Right lobe of liver (tissue), 6 donors: ENCODE results near the gene CNOT2. TPM values are rescaled to one million over a fixed set of nuclear protein-coding genes. Genes with fewer than 3 reads are reported as not detected.

Experiments used
- ATAC-seq, 4 donors: fragments of 200-7000 bp; cut with Tn5 transposase; one replicate each; pipeline ENCODE4 v1.9.1; 2020; ENCODE audit warnings: mild to moderate bottlenecking in 4 of 4, moderate library complexity in 4 of 4
- DNase-seq, 3 donors: peaks; one replicate each; pipeline ENCODE4 v3.0.0-alpha.2; 2020
- H3K27ac ChIP-seq, 3 donors: fragments of 200-600 bp; one replicate each; pipeline ENCODE4 v1.8.0; 2022
- H3K27me3 ChIP-seq, 2 donors: fragments of 200-600 bp; one replicate each; pipeline ENCODE4 v1.8.0; 2022
- H3K36me3 ChIP-seq, 4 donors: fragments of 200-600 bp; sonication (generic) in 1 of 4; one replicate each; pipeline versions ENCODE4 v1.5.1 to v1.8.0; 2017 to 2022; ENCODE audit warnings: control low read depth in 1 of 4
- H3K4me1 ChIP-seq, 4 donors: fragments of 200-600 bp; sonication (generic) in 1 of 4; one replicate each; pipeline versions ENCODE4 v1.5.1 to v1.8.0; 2017 to 2022; ENCODE audit warnings: control low read depth in 1 of 4
- H3K4me3 ChIP-seq, 3 donors: fragments of 200-600 bp; one replicate each; pipeline ENCODE4 v1.8.0; 2022
- H3K9me3 ChIP-seq, 4 donors: fragments of 200-600 bp; sonication (generic) in 1 of 4; one replicate each; pipeline versions ENCODE4 v1.5.1 to v1.8.0; 2017 to 2022; ENCODE audit warnings: control low read depth in 1 of 4
- POLR2A ChIP-seq: fragments of 450-650 bp; IDR thresholded peaks from one replicate; pipeline ENCODE4 v1.6.1; 2017; ENCODE audit warnings: antibody characterized with exemption, mild to moderate bottlenecking
- WGBS: methylation state at CpG from one replicate; pipeline ENCODE4 v1.1.6; 2018; ENCODE audit warnings: low coverage, low lambda C conversion rate; ENCODE audit not compliant: insufficient coverage; ENCODE audit errors: missing lambda C conversion rate; 5-methylcytosine and 5-hydroxymethylcytosine counted together
- intact Hi-C, 2 donors: fragments of 100-400 bp; cut with DNase I; formaldehyde crosslinking; loops; one replicate each; pipeline versions ENCODE4 v1.11.2 to v1.14.1; 2022
- total RNA-seq, 6 experiments: library from RNA; depleted of rRNA in 2 of 6; stranded (reverse); fragments of >200 nt in 2 of 6; fragmentation: NEBNext Ultra II Directional in 3 of 6; extraction: Animal tissue kit (Norgen Biotek cat#: 25700) in 3 of 6; gene quantifications; one replicate each; pipeline versions ENCODE4 v1.1.0 to v1.2.4, GENCODE V29; 2016 to 2023
- TF ChIP-seq, protein P1 (sequence below), 4 donors: fragments of 200-600 bp in 3 of 4; fragments of 450-650 bp in 1 of 4; IDR thresholded peaks; one replicate each; pipeline versions ENCODE4 v1.5.1 to v1.8.0; 2016 to 2022; ENCODE audit warnings: antibody characterized with exemption in 4 of 4, mild to moderate bottlenecking in 2 of 4
- donor health status: DM: no; HTN: yes; CAD: no.
- donor health status: DM: no; HTN: no; CAD: no.
- donor health status: DM: no; HTN: no; CAD: no.
- donor health status: DM: no; HTN: yes; CAD: no.
- donor health status: DM: no; HTN: yes; CAD: no.

The CNOT2 gene
- total RNA-seq, 6 experiments from 2014 or later, result 24.6 to 65.9 (median 35.4) TPM

DNA sequence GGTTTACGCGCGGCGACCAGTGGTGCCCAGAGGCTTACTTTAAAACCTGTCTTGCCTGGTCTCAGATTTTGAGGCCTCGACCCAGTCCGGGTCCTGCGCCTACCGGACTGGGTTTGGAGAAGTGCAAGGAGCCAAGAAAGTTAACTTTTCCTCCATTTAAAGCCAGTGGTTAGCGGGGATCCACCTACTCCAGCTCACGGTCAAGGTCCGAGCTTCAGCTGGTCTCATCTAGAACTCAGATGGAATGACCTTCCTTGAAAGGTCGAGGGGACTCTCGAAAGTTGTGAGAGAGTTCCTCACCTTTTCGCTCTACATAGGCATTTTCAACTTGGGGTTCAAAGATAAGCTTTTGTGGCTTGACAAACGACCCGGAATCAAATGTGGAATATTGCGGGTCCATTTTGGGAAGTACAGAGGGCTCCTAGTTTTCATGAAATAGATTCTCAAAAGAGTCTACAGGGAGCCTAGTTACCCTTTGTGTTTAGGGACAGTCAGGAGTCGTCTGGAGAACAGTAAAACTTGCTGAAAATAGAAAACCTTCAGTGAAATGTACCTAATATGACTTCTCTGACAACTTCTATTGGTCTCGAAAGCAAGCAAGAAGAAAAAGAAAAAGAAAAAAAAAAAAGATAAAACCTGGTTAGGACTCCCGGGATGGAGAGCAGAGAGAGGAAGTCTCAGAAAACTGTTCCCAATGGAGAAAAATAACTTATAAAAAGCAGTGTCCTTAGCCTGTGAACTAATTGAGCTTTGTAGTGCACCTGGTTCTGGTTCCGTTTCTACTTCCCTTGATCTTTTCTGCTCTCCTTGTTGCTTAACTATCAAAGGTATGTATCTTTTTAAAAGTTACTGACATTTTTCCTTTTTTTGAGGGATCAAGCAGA, 124.3 kb downstream of the CNOT2 start:
- Histone ChIP-seq H3K27ac (no peak overlapping the region), H3K4me3 (peak overlapping the region; percentile 46 to 57 (median 52)), H3K9me3 (no peaks in the 10 kb centered on the region), H3K36me3 (no peaks in the 10 kb centered on the region), H3K27me3 (peaks cover 0 to 20% of the 10 kb centered on the region in 2 donors), H3K4me1 (peaks cover 0 to 16% (median 2%) of the 10 kb centered on the region in 4 donors)
- TF ChIP-seq, protein P1, sequence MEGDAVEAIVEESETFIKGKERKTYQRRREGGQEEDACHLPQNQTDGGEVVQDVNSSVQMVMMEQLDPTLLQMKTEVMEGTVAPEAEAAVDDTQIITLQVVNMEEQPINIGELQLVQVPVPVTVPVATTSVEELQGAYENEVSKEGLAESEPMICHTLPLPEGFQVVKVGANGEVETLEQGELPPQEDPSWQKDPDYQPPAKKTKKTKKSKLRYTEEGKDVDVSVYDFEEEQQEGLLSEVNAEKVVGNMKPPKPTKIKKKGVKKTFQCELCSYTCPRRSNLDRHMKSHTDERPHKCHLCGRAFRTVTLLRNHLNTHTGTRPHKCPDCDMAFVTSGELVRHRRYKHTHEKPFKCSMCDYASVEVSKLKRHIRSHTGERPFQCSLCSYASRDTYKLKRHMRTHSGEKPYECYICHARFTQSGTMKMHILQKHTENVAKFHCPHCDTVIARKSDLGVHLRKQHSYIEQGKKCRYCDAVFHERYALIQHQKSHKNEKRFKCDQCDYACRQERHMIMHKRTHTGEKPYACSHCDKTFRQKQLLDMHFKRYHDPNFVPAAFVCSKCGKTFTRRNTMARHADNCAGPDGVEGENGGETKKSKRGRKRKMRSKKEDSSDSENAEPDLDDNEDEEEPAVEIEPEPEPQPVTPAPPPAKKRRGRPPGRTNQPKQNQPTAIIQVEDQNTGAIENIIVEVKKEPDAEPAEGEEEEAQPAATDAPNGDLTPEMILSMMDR (IDR thresholded peaks at IDR 0.05), result no peak
- TF ChIP-seq POLR2A, result no peak
- intact Hi-C loops, result no loop called here
- DNase-seq (no peak), ATAC-seq (peak in 3 of 4 donors; percentile 18 to 20 (median 20))
- WGBS, result 6% methylated on average over 13 of the region's 21 CpGs

- Histone ChIP-seq H3K27ac (no peak overlapping the region), H3K36me3 (no peaks in the 10 kb centered on the region), H3K9me3 (no peaks in the 10 kb centered on the region), H3K27me3 (no peaks in the 10 kb centered on the region), H3K4me3 (no peak overlapping the region), H3K4me1 (no peaks in the 10 kb centered on the region)
- intact Hi-C loops, result no loop called here
- ATAC-seq (no peak), DNase-seq (no peak)
- no peak for TF ChIP-seq POLR2A
- TF ChIP-seq, protein P1 (IDR thresholded peaks at IDR 0.05), result no peak
- 55% methylated on average over 3 of the region's 3 CpGs for WGBS
Observed at GRCh38 chr12:70372881-70373280, 129.6 kb downstream of the CNOT2 start.

GRCh38 chr12:70379846-70380245, 136.6 kb downstream of the CNOT2 start:
- H3K27ac ChIP-seq, result no peak overlapping the region
- intact Hi-C loops, result no loop called here
- ATAC-seq (no peak), DNase-seq (no peak)
- H3K4me1 ChIP-seq, result no peaks in the 10 kb centered on the region
- H3K36me3 ChIP-seq, result no peaks in the 10 kb centered on the region
- H3K27me3 ChIP-seq, result no peaks in the 10 kb centered on the region
- TF ChIP-seq, protein P1 (IDR thresholded peaks at IDR 0.05), result no peak
- no peak for TF ChIP-seq POLR2A
- H3K9me3 ChIP-seq, result no peaks in the 10 kb centered on the region
- no peak overlapping the region for H3K4me3 ChIP-seq
- WGBS, result 70% methylated on average over 1 of the region's 1 CpG

GRCh38 chr12:70383484-70383883, 140.3 kb downstream of the CNOT2 start:
- TF ChIP-seq, protein P1 (IDR thresholded peaks at IDR 0.05), result no peak
- TF ChIP-seq POLR2A, result no peak
- Histone ChIP-seq H3K4me3 (no peak overlapping the region), H3K27ac (no peak overlapping the region), H3K27me3 (no peaks in the 10 kb centered on the region), H3K4me1 (no peaks in the 10 kb centered on the region), H3K36me3 (no peaks in the 10 kb centered on the region), H3K9me3 (no peaks in the 10 kb centered on the region)
- 77% methylated on average over 4 of the region's 4 CpGs for WGBS
- intact Hi-C loops, result no loop called here
- no peak for ATAC-seq
- DNase-seq, result no peak
